K562 (cell line): ENCODE data around the gene ATP2A1. TPM values are rescaled to one million over a fixed set of nuclear protein-coding genes. Genes with fewer than 3 reads are reported as not detected.
A peak's percentile ranks its signal among the peaks of the same experiment; 100 is the strongest.

Source experiments
- ARID1B ChIP-seq: fragments of 450-650 bp; IDR thresholded peaks from 2 replicates; pipeline ENCODE4 v1.6.1; 2016; ENCODE audit warnings: antibody characterized with exemption, mild to moderate bottlenecking, inconsistent platforms
- CC2D1A ChIP-seq: fragments of 450-650 bp; IDR thresholded peaks from 2 replicates; pipeline ENCODE4 v1.6.1; 2017; ENCODE audit warnings: mild to moderate bottlenecking
- DACH1 ChIP-seq: fragments of 450-650 bp; IDR thresholded peaks from 2 replicates; pipeline ENCODE4 v1.6.1; 2018; ENCODE audit not compliant: partially characterized antibody
- FOXJ3 ChIP-seq: sonication (generic); formaldehyde crosslinking; IDR thresholded peaks from 2 replicates; pipeline ENCODE4 v1.4.0; 2020; ENCODE audit warnings: mild to moderate bottlenecking, missing genetic modification reagents
- GABPB1 ChIP-seq: sonication (generic); formaldehyde crosslinking; IDR thresholded peaks from 2 replicates; pipeline ENCODE4 v1.8.0; 2022; ENCODE audit warnings: mild to moderate bottlenecking, missing genetic modification reagents
- JUN ChIP-seq, 2 experiments: sonication (generic) in 1 of 2; formaldehyde crosslinking in 1 of 2; IDR thresholded peaks; 2 replicates each; pipeline versions ENCODE4 v1.6.1 to v1.8.0; 2012 to 2022; ENCODE audit warnings: borderline replicate concordance in 2 of 2, mild to moderate bottlenecking in 2 of 2, improper control_type of control experiment in 1 of 2, low read depth in 1 of 2, low read length in 1 of 2, missing genetic modification reagents in 1 of 2
- MCM5 ChIP-seq: fragments of 450-650 bp; IDR thresholded peaks from 2 replicates; pipeline ENCODE4 v1.6.1; 2016; ENCODE audit warnings: low read depth
- MYNN ChIP-seq, 2 experiments: sonication (generic); formaldehyde crosslinking in 1 of 2; IDR thresholded peaks; 2 replicates each; pipeline versions ENCODE4 v1.5.0 to v1.6.1; 2016 to 2020; ENCODE audit warnings: antibody characterized with exemption in 1 of 2, missing genetic modification reagents in 1 of 2
- NRF1 ChIP-seq, 2 experiments: fragments of 450-650 bp; IDR thresholded peaks in 1 of 2; conservative IDR thresholded peaks in 1 of 2; 2 replicates each; pipeline ENCODE4 v1.6.1; 2014; ENCODE audit warnings: mild to moderate bottlenecking in 2 of 2
- PHB2 ChIP-seq: fragments of 450-650 bp; IDR thresholded peaks from 2 replicates; pipeline ENCODE4 v1.6.1; 2017; ENCODE audit warnings: low read depth
- PHF8 ChIP-seq: fragments of 200-600 bp; sonication (generic); IDR thresholded peaks from 2 replicates; pipeline ENCODE4 v1.6.1; 2012; ENCODE audit warnings: mixed run types, mild to moderate bottlenecking, inconsistent platforms, low read length, moderate library complexity, borderline replicate concordance
- RFX1 ChIP-seq: fragments of 450-650 bp; IDR thresholded peaks from 2 replicates; pipeline ENCODE4 v1.6.1; 2016; ENCODE audit warnings: mild to moderate bottlenecking, moderate library complexity
- TAF9B ChIP-seq: fragments of 450-650 bp; IDR thresholded peaks from 2 replicates; pipeline ENCODE4 v1.6.1; 2018; ENCODE audit warnings: mild to moderate bottlenecking; ENCODE audit not compliant: partially characterized antibody
- ZNF436 ChIP-seq: fragments of 250-450, 450-650 bp; sonication (Bioruptor Pico); formaldehyde crosslinking; IDR thresholded peaks from 2 replicates; pipeline ENCODE4 v1.7.0; 2020; ENCODE audit warnings: mild to moderate bottlenecking
- ZNF717 ChIP-seq: fragments of 250-450 bp; sonication (Bioruptor Pico); IDR thresholded peaks from 2 replicates; pipeline ENCODE4 v1.5.0; 2021
- polyA plus RNA-seq, 8 experiments: library from polyadenylated mRNA; depleted of rRNA in 4 of 8; stranded (reverse) in 5 of 8; unstranded in 3 of 8; fragments of >200 nt; fragmentation: Nextera tagmentation in 2 of 8; fragmentation: Illumina TruSeq in 1 of 8; extraction: Ambion mirVana in 2 of 8; extraction: Trizol in 1 of 8; gene quantifications; 2 replicates each; pipeline versions ENCODE4 v1.2.1 to v1.2.3, GENCODE V29; 2011 to 2014; ENCODE audit warnings: inconsistent platforms in 1 of 8, missing spikeins in 1 of 8
- total RNA-seq, 7 experiments: library from RNA; depleted of rRNA in 6 of 7; stranded (reverse); fragments of >200 nt in 6 of 7; fragmentation: Illumina TruSeq in 2 of 7; extraction: Trizol in 2 of 7; gene quantifications; 2 replicates each; pipeline versions ENCODE4 v1.2.1 to v1.2.3, GENCODE V29; 2011 to 2021; ENCODE audit warnings: low replicate concordance in 1 of 7
- TF ChIP-seq, protein P1 (sequence below): fragments of 250-450 bp; sonication (Bioruptor Pico); IDR thresholded peaks from 2 replicates; pipeline ENCODE4 v1.5.0; 2021
- TF ChIP-seq, protein P2 (sequence below), 2 experiments: fragments of 450-650 bp in 1 of 2; sonication (generic) in 1 of 2; formaldehyde crosslinking; conservative IDR thresholded peaks; 2 replicates each; pipeline versions ENCODE4 v1.4.0 to v1.8.1; 2020 to 2022; ENCODE audit warnings: mild to moderate bottlenecking in 1 of 2, missing genetic modification reagents in 1 of 2
- TF ChIP-seq, protein P3 (sequence below), 3 experiments: fragments of 200-800 bp in 1 of 3; fragments of 250-450 bp in 1 of 3; fragments of 450-650 bp in 1 of 3; sonication (Bioruptor Pico) in 1 of 3; sonication (Bioruptor generic) in 1 of 3; formaldehyde crosslinking in 1 of 3; IDR thresholded peaks; 2 replicates each; pipeline versions ENCODE4 v1.6.1 to v1.8.0; 2016 to 2022; ENCODE audit warnings: mild to moderate bottlenecking in 2 of 3, missing genetic modification characterization in 2 of 3, missing compliant biosample characterization in 1 of 3, moderate library complexity in 1 of 3

The ATP2A1 gene
- total and polyA plus RNA-seq, 9 of the 15 experiments (the other 6 are each of a cell fraction or from before 2014, with no cell fraction given): 0.25 to 2.6 (median 0.65) TPM

DNA sequence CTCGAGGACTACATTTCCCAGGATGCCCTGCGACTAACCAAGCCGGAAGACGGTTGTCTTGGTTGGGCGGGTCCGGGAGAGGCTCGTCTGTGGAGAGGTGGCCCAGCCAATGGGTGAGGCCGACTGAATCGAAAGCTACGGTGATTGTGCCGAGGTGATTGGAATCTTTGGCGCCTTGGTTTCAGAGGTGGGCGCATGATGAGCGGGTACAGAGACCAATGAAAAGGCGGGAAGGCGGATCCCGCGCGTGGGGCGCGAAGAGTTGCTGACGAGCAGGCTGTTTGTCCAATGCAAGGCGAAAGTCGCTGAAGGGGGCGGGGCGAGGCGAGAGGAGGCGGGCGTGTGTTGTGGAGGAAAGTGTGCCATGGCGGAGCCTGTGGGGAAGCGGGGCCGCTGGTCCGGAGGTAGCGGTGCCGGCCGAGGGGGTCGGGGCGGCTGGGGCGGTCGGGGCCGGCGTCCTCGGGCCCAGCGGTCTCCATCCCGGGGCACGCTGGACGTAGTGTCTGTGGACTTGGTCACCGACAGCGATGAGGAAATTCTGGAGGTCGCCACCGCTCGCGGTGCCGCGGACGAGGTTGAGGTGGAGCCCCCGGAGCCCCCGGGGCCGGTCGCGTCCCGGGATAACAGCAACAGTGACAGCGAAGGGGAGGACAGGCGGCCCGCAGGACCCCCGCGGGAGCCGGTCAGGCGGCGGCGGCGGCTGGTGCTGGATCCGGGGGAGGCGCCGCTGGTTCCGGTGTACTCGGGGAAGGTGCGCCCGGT lies 72.5 kb downstream of the ATP2A1 start, which contains the start of gene NFATC2IP (continued):
- TF ChIP-seq, protein P1, sequence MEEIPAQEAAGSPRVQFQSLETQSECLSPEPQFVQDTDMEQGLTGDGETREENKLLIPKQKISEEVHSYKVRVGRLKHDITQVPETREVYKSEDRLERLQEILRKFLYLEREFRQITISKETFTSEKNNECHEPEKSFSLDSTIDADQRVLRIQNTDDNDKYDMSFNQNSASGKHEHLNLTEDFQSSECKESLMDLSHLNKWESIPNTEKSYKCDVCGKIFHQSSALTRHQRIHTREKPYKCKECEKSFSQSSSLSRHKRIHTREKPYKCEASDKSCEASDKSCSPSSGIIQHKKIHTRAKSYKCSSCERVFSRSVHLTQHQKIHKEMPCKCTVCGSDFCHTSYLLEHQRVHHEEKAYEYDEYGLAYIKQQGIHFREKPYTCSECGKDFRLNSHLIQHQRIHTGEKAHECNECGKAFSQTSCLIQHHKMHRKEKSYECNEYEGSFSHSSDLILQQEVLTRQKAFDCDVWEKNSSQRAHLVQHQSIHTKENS (CRISPR knock-in tag): no peak
- TF ChIP-seq RFX1: peak; percentile 83
- no peak for TF ChIP-seq ARID1B
- TF ChIP-seq MCM5: no peak
- peak; percentile 66; the same call in 1 of the 2 replicates for TF ChIP-seq PHF8
- peak; percentile 92 for TF ChIP-seq GABPB1 (CRISPR knock-in tag)
- TF ChIP-seq, protein P2, sequence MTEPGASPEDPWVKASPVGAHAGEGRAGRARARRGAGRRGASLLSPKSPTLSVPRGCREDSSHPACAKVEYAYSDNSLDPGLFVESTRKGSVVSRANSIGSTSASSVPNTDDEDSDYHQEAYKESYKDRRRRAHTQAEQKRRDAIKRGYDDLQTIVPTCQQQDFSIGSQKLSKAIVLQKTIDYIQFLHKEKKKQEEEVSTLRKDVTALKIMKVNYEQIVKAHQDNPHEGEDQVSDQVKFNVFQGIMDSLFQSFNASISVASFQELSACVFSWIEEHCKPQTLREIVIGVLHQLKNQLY (CRISPR knock-in tag; conservative IDR thresholded peaks at IDR 0.05): no peak
- TF ChIP-seq ZNF717: no peak
- TF ChIP-seq DACH1: no peak
- TF ChIP-seq MYNN (IDR thresholded peaks at IDR 0.05): no peak
- TF ChIP-seq MYNN (CRISPR knock-in tag; IDR thresholded peaks at IDR 0.05): no peak
- no peak; the same call in 1 of the 2 replicates for TF ChIP-seq JUN (IDR thresholded peaks at IDR 0.05; ENCODE audit: borderline replicate concordance, low read depth, low read length)
- TF ChIP-seq JUN (CRISPR knock-in tag; IDR thresholded peaks at IDR 0.05; ENCODE audit: borderline replicate concordance): no peak
- TF ChIP-seq TAF9B: peak; percentile 82
- peak; percentile 64 to 76 for TF ChIP-seq NRF1 (conservative IDR thresholded peaks at IDR 0.05 in 1 of 2, IDR thresholded peaks at IDR 0.05 in 1 of 2)
- no peak for TF ChIP-seq PHB2
- TF ChIP-seq, protein P3, sequence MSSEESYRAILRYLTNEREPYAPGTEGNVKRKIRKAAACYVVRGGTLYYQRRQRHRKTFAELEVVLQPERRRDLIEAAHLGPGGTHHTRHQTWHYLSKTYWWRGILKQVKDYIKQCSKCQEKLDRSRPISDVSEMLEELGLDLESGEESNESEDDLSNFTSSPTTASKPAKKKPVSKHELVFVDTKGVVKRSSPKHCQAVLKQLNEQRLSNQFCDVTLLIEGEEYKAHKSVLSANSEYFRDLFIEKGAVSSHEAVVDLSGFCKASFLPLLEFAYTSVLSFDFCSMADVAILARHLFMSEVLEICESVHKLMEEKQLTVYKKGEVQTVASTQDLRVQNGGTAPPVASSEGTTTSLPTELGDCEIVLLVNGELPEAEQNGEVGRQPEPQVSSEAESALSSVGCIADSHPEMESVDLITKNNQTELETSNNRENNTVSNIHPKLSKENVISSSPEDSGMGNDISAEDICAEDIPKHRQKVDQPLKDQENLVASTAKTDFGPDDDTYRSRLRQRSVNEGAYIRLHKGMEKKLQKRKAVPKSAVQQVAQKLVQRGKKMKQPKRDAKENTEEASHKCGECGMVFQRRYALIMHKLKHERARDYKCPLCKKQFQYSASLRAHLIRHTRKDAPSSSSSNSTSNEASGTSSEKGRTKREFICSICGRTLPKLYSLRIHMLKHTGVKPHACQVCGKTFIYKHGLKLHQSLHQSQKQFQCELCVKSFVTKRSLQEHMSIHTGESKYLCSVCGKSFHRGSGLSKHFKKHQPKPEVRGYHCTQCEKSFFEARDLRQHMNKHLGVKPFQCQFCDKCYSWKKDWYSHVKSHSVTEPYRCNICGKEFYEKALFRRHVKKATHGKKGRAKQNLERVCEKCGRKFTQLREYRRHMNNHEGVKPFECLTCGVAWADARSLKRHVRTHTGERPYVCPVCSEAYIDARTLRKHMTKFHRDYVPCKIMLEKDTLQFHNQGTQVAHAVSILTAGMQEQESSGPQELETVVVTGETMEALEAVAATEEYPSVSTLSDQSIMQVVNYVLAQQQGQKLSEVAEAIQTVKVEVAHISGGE (CRISPR knock-in tag; IDR thresholded peaks at IDR 0.05): peak; percentile 51 to 83 (median 67); a peak in 3 of 6 replicates
- no peak for TF ChIP-seq ZNF436 (CRISPR knock-in tag)
- no peak for TF ChIP-seq FOXJ3
- no peak for TF ChIP-seq CC2D1A
